HEK293T (cell line): Measurements from ENCODE around the gene GPR15.

Experiments used
- ARNT ChIP-seq: fragments of 450-650 bp; IDR thresholded peaks from 2 replicates; pipeline ENCODE4 v1.6.1; 2017; ENCODE audit warnings: mild to moderate bottlenecking
- BHLHE40 ChIP-seq: fragments of 450-650 bp; IDR thresholded peaks from 2 replicates; pipeline ENCODE4 v1.6.1; 2016; ENCODE audit warnings: mild to moderate bottlenecking, moderate library complexity, borderline replicate concordance
- ELF4 ChIP-seq: fragments of 450-650 bp; IDR thresholded peaks from 2 replicates; pipeline ENCODE4 v1.6.1; 2017; ENCODE audit warnings: antibody characterized with exemption
- FOXA1 ChIP-seq: fragments of 450-650 bp; IDR thresholded peaks from 2 replicates; pipeline ENCODE4 v1.6.1; 2016; ENCODE audit warnings: mild to moderate bottlenecking
- FOXK2 ChIP-seq: fragments of 450-650 bp; IDR thresholded peaks from 2 replicates; pipeline ENCODE4 v1.6.1; 2016; ENCODE audit warnings: mild to moderate bottlenecking
- FOXM1 ChIP-seq: fragments of 450-650 bp; IDR thresholded peaks from 2 replicates; pipeline ENCODE4 v1.6.1; 2017; ENCODE audit warnings: mild to moderate bottlenecking, borderline replicate concordance
- HDGF ChIP-seq: fragments of 450-650 bp; IDR thresholded peaks from 2 replicates; pipeline ENCODE4 v1.6.1; 2017; ENCODE audit warnings: antibody characterized with exemption, borderline replicate concordance
- LEF1 ChIP-seq: fragments of 450-650 bp; IDR thresholded peaks from 2 replicates; pipeline ENCODE4 v1.6.1; 2017; ENCODE audit warnings: mild to moderate bottlenecking, borderline replicate concordance
- PKNOX1 ChIP-seq: fragments of 450-650 bp; IDR thresholded peaks from 2 replicates; pipeline ENCODE4 v1.6.1; 2016
- SP1 ChIP-seq: fragments of 450-650 bp; IDR thresholded peaks from 2 replicates; pipeline ENCODE4 v1.6.1; 2017
- SUZ12 ChIP-seq: fragments of 450-650 bp; IDR thresholded peaks from 2 replicates; pipeline ENCODE4 v1.6.1; 2016; ENCODE audit warnings: mild to moderate bottlenecking
- TARDBP ChIP-seq: fragments of 450-650 bp; IDR thresholded peaks from 2 replicates; pipeline ENCODE4 v1.6.1; 2016
- ZNF384 ChIP-seq: fragments of 450-650 bp; IDR thresholded peaks from 2 replicates; pipeline ENCODE4 v1.6.1; 2016

- TF ChIP-seq SP1 (no peak), SUZ12 (no peak), BHLHE40 (no peak), FOXA1 (no peak), TARDBP (no peak), HDGF (no peak), LEF1 (no peak), ELF4 (no peak), ARNT (no peak), FOXM1 (no peak), ZNF384 (no peak), FOXK2 (no peak), PKNOX1 (no peak)
Measured at GRCh38 chr3:98551754-98552153, 20.0 kb downstream of the GPR15 start.
